ENCODE results near the gene PPP2R5B.

Gene PPP2R5B

DNA sequence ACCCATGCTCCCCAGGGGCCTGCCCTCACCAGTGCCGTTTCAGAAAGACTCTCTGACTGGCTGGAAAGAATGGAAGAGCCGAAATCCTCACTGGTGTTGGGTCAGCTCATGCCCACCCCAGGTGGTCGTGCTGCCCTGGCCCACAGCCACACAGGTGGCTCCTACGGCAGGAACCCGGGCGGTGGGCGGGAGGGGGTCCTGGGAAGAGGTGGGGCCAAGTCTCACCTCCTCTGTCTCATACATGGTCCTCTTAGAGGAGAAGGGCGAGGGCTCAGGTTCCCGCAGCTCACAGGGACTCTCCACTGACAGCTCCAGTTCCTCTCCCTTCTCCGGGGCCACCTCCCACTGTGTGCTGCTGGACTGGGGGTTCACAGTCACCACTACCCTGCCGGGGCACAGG lies 15.7 kb upstream of the PPP2R5B start:
- no peak for DNase-seq (ENCODE audit: low read depth)

DNA sequence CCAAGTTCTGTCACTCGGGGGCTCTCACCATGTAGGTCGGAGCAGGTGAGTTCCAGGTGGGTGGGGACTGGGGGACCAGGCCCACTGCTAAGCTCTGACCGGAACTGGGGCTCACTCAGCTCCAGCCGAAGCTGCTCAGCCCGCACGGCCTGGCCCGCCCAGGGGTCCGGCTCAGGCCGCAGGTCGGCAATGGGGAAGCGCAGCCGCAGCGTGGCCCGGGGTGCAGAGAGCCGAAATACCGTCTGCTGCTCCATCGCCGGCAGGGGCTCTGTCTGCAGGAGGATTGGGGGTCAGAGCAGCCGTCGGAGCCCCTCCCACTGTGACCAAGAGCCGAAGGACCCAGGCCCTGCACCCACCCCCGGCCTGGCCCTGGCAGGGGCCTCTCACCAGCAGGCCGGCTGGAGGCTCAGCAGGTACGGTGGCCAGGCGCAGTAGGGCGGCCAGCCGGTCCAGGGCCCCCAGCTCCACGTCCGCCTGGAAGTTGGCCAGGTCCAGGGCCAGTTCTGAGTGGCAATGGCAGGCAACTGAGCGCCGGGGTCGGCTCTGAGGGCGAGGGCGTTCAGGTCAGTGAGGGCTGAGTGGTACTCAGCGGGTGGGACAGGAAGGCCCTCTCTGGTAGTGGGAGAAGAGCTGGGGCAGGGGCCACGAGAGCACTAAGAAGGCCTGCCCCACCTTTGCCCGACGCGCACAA lies 14.7 kb upstream of the PPP2R5B start:
- no peak for DNase-seq (ENCODE audit: low read depth)

DNA sequence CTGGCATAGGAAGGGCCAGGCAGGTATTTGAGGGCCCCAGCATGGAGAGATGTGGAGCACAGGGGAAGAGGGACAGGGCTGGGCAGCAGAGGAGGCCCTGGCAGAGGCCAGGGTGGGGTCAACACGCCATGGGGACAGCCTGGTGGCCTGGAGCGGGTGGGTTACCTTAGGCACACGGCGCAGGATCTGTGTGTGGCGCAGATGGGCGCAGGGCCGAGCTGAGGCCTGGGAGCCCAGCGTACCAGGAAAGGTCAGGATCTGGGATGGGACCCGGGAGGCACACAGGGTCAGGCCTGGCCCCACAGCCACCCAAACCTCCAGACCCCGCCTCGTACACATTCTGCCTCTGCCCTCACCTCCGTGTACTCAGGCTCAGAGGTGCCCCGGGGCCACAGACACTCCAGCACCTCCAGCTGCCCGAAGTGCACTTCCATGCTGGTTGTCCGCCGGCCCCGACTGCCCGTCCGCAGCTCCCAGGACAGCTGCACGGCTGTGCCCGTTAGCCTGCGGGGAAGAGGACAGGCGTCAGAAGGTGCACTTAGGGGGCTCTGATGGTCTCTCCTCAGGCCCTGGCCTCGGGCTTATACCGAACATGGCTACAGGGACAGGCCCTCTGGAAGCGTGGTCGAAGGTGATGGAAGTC lies 13.9 kb upstream of the PPP2R5B start:
- no peak for DNase-seq (ENCODE audit: low read depth)

GRCh38 chr11:64911142-64911541 lies 13.3 kb upstream of the PPP2R5B start:
- DNase-seq (ENCODE audit: low read depth), result no peak

DNA sequence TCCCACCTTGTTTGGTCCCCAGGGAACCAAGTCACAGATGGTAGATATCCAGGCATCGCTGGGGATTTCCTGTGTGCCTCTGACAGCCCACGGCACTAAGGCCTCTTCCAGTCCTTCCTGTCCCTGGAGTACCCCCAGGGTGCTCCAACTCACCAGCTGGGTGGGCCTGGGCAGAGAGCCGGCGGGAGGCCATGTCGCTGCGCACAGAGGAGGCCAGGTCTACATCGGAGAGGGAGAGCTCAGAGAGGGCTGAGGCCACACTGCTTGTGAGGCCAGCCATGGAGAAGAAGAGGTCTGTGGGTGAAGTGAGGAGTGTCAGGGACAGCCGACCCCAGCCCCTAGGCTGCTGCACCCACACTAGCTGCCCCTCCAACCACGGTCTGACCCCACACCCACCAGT lies 12.8 kb upstream of the PPP2R5B start:
- no peak for DNase-seq (ENCODE audit: low read depth)

- DNase-seq (ENCODE audit: low read depth), result no peak
These were observed 11.2 kb upstream of the PPP2R5B start for GRCh38 chr11:64913171-64913727.

- DNase-seq (ENCODE audit: low read depth), result no peak
These were observed 10.4 kb upstream of the PPP2R5B start for GRCh38 chr11:64914123-64914522.

DNA sequence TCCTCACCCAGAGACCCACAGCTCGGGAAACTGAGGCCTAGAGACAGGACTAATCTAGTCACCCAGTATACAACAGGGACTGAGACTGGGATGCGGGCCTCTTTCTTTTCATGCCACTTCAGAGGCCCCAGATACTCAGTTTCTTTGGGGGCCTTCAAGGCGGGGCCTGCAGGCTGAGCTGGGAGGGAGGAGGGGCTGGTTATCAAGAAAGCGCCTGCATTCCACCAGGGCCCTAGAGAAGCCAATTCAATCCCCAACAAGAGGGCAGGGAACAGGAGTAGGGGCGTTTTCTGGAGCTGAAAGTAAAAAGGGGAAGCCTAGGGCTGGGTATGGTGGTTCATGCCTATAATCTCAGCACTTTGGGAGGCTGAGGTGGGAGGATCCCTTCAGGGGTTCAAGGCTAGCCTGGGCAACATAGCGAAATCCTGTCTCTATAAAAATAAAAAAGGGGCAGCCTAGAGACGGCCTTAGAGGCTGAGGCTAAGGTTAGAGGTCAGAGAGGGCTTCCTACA lies 9.1 kb upstream of the PPP2R5B start:
- DNase-seq (ENCODE audit: low read depth), result no peak

DNA sequence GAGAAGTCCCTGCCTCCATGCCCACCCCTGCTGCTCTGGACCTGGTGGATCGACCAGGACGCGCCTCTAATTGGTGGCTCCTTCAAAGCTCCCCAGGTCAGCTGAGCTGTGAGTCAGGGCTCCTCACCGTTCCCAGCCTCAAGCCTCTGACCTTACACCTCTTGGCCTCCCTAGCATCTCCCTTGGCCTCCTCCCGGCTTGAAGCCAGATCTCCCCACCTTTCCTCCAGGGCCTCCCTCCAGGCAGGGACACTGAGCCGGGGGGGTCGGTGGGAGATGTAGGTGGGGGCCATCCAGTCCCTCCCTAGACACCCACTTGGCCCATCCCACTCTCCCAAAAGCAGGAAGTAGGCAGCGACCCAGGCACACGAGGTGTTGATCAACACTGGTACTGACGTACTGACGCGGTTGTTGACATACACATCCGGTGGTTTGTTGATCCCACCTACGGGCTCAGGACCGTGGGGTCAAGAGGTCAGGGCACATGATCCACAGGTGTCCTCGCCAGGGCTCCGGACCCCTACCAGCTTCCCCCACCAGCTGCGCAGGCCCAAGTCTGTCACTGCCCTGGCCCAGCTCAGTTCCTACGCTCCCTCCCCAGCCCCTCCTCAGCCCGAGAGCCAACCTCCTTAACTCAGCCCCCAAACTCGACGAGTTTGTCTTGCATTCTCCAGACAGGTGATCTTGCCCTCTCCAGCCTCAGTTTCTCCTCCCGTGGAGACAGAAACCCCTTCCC lies 8.3 kb upstream of the PPP2R5B start:
- no peak for DNase-seq (ENCODE audit: low read depth)

- DNase-seq (ENCODE audit: low read depth), result peak; percentile 98
These were observed 7.5 kb upstream of the PPP2R5B start, which contains the start of gene ATG2A for GRCh38 chr11:64916775-64917662. ATG2A (minus strand) TSS chr11:64917209; CDS start chr11:64917135, 74 bp downstream.

- DNase-seq (ENCODE audit: low read depth), result no peak
These were observed 6.9 kb upstream of the PPP2R5B start for GRCh38 chr11:64917663-64917995.

DNA sequence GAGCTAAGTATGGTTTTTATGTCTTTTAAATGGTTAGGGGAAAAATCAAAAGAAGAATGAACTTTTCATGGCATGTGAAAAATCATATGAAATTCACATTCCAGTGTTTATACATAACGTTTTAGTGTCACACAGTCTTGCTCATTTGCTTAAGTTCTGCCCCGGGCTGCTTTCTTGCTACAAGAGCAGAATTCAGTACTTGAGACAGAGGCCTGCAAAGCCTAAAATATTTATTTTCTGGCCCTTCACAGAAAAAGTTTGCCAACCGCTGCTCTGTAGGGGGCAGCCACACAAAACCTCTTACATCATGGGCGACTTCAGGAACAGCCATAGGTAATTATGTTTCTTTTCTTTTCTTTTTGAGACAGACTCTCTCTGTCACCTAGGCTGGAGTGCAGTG lies 6.5 kb upstream of the PPP2R5B start:
- DNase-seq (ENCODE audit: low read depth), result no peak

GRCh38 chr11:64919627-64920026 lies 4.9 kb upstream of the PPP2R5B start:
- no peak for DNase-seq (ENCODE audit: low read depth)

DNA sequence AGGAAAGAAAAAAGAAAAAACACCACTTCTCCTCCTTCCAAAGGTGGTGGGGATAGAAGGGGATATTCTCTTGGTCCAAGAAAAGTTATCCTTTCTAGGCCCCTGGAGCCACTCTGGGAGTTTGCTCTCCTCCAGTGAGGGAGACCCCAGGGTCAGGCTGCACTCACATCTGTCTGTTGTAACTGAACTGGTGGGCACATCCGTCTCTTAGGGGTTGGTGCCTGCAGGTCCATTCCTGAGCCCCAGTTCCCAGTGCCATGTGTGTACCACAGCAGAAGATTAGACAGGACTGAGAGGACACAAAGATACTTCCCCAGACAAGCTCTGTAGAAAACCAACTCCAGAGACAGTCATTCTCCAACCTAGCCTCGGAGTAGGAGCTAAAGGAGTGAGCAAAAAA lies 4.4 kb upstream of the PPP2R5B start:
- DNase-seq (ENCODE audit: low read depth), result no peak

DNA sequence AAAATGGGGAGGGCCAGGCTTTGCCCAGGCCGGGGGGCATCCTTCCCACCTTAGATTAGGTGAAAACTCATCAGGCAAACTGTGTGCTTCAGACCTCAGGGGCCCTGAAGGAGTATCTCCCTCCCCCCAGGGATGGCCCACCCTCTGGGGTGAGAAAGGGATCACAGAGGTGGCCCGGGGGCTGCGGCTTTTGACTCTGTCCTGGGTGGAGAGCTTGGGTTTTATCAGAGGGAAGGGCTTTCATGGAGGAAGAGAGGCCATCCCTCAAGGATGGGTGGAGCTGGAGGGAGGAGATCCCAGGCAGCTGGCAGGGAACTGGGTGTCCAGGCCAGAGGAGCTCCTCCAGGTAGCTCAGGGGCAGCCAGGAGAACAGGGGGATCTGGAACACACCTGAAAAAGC lies 3.1 kb upstream of the PPP2R5B start:
- DNase-seq (ENCODE audit: low read depth), result no peak

DNA sequence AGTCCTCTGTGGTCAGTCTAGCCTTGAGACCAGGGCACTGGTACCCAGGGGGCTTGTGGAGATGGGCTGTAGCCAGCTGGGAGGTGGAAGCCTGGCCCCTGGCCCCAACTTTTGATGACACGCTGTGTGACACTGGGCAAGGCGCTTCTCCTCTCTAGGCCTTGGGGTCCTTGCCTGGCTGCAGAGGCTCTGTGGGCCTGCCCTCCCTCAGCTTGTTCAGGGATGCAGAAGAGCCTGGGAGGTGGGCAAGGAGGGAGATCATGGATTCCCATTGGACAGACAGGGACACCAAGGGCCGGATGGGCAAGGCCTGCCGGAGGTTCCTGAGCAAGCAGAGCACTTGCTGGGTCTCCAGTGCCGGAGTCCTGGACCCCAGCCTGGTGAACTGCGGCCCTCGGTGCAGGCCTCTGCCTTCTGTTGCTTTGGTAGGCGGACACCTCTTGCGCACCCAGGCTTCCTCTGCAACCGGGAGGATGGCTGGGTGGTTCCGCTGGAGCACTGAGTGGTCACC lies 1.3 kb upstream of the PPP2R5B start:
- no peak for DNase-seq (ENCODE audit: low read depth)

DNA sequence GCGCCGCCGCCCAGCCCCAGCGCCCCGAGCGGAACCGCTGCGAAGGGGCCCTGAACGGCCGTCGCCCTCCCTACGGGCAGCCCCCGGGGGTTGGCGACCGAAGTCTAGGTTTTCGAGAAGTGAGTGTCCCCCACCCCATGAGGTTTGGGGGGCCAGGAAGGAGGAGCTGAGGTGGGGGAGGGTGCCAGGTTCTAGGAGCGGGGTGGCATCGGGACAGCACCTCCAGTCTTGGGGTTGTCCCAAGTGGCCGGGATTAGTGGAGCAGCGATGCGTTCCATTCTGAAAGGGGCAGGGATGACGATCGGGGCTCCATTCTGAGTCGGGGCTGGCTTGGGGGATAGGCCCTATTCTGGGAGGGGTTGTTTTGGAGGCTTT lies 408 bp downstream of the PPP2R5B start:
- no peak for DNase-seq (ENCODE audit: low read depth)

DNA sequence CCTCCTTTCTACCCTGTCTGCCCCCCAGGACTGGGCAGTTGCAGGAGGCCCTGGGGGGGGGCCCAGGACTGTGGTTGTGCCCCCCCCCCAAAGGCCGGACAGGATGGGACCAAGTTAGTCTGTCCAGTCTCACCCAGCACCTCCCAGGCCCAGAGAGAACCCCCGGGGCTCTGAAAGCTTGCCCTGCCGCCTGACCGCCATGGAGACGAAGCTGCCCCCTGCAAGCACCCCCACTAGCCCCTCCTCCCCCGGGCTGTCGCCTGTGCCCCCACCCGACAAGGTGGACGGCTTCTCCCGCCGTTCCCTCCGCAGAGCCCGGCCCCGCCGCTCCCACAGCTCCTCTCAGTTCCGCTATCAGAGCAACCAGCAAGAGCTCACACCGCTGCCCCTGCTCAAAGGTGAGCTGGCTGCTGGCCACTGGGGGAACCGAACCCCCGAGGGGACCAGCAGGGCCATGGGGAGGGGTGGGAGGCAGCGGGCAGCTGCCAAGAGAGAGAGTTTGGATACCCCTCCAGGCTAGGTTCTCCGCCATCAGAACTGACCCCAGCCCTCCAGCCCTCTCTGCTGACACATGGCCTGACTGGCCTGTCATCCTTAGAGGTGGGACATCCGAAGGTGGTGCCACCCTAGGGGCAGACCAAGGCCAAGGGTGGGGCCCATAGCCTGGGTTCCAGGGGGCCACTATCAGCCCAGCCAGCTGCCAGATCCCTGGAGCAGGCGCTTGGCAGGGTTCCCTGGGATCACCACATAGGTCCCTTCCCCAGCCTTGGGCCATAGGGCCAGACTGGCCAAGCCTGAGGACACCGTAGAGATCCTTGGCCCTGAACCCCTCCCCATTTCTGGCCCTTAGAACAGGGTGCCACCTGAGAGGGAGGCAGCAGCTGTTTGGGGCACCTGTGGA lies 1.3 kb downstream of the PPP2R5B start:
- no peak for DNase-seq (ENCODE audit: low read depth)

DNA sequence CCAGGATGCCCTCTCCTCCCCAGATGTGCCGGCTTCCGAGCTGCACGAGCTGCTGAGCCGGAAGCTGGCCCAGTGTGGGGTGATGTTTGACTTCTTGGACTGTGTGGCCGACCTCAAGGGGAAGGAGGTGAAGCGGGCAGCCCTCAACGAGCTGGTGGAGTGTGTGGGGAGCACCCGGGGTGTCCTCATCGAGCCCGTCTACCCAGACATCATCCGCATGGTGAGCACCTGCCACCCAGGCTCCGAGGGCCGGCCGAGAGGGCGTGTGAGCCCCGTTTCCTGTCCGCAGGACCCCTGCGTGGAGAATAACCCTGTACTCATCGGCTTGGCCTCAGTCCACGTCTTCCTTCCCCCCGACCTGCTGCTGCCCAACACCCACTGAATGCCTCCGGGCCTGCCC lies 2.2 kb downstream of the PPP2R5B start:
- DNase-seq (ENCODE audit: low read depth), result no peak

DNA sequence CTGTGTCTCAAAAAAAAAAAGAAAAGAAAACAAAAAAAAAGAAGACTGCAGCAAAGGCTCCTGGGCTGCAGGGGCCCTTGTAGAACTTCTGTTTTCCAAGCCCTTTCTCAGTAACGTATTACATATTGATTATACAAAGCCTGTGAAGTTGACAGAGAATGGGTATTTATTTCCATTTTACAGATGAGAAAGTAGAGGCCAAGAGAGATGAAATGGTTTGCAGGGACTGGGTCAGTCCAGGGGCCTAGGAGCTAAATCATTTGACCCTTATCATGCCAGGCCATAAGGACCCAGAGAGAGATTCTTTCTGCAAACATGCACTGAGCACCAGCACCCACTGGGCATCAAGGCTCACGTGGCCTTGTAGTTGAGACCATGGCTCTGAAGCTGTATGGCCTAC lies 4.5 kb downstream of the PPP2R5B start:
- no peak for DNase-seq (ENCODE audit: low read depth)

- DNase-seq (ENCODE audit: low read depth), result no peak
These were observed 5.1 kb downstream of the PPP2R5B start for GRCh38 chr11:64929625-64930024.
